Right lobe of liver (tissue), 4 donors: ENCODE data around the gene MYH6.

Experiments used
- CTCF ChIP-seq, 4 donors: fragments of 200-600 bp in 3 of 4; fragments of 450-650 bp in 1 of 4; IDR thresholded peaks; one replicate each; pipeline versions ENCODE4 v1.5.1 to v1.8.0; 2016 to 2022; ENCODE audit warnings: antibody characterized with exemption in 4 of 4, mild to moderate bottlenecking in 2 of 4
- POLR2A ChIP-seq: fragments of 450-650 bp; IDR thresholded peaks from one replicate; pipeline ENCODE4 v1.6.1; 2017; ENCODE audit warnings: antibody characterized with exemption, mild to moderate bottlenecking
- donor health status: DM: no; HTN: no; CAD: no.
- donor health status: DM: no; HTN: no; CAD: no.
- donor health status: DM: no; HTN: yes; CAD: no.

- TF ChIP-seq CTCF (IDR thresholded peaks at IDR 0.05) = no peak
- no peak for TF ChIP-seq POLR2A
Observed at GRCh38 chr14:23361320-23361719, 46.8 kb downstream of the MYH6 start.
